22Rv1 (cell line): ENCODE results near the gene GPR155.

ENCODE experiments used
- H3K27ac ChIP-seq: fragments of 450-650 bp; 2 replicates; pipeline ENCODE4 v1.5.1; 2017
- CTCF ChIP-seq: fragments of 450-650 bp; IDR thresholded peaks from 2 replicates; pipeline ENCODE4 v1.5.1; 2017; ENCODE audit warnings: mild to moderate bottlenecking
- ZFX ChIP-seq: fragments of 450-650 bp; IDR thresholded peaks from 2 replicates; pipeline ENCODE4 v1.6.1; 2017; ENCODE audit warnings: antibody characterized with exemption, borderline replicate concordance

GPR155 gene

GRCh38 chr2:174445248-174445647, 41.6 kb downstream of the GPR155 start:
- no peak overlapping the region for H3K27ac ChIP-seq

GRCh38 chr2:174444761-174445160, 42.1 kb downstream of the GPR155 start:
- no peak for TF ChIP-seq ZFX
- TF ChIP-seq CTCF, result no peak
- no peak overlapping the region for H3K27ac ChIP-seq

More at GRCh38 chr2:174445248-174445647, 41.6 kb downstream of the GPR155 start:
- TF ChIP-seq ZFX (no peak), CTCF (no peak)

GRCh38 chr2:174442546-174443510, 44.0 kb downstream of the GPR155 start:
- no peak overlapping the region for H3K27ac ChIP-seq
- TF ChIP-seq ZFX, result no peak

- TF ChIP-seq CTCF, result no peak
- TF ChIP-seq ZFX, result no peak
- H3K27ac ChIP-seq, result no peak overlapping the region
These were observed 46.9 kb downstream of the GPR155 start for GRCh38 chr2:174439950-174440349.

- TF ChIP-seq CTCF (no peak), ZFX (no peak)
- no peak overlapping the region for H3K27ac ChIP-seq
These were observed 47.5 kb downstream of the GPR155 start for GRCh38 chr2:174439323-174439722.

- TF ChIP-seq ZFX, result no peak
- TF ChIP-seq CTCF, result no peak
These were observed 48.5 kb downstream of the GPR155 start for GRCh38 chr2:174438146-174438886.

GRCh38 chr2:174436351-174436750, 50.5 kb downstream of the GPR155 start:
- TF ChIP-seq ZFX (no peak), CTCF (no peak)
- H3K27ac ChIP-seq, result no peak overlapping the region

More at GRCh38 chr2:174438146-174438886, 48.5 kb downstream of the GPR155 start:
- no peak overlapping the region for H3K27ac ChIP-seq
